HCT116 (cell line): ENCODE measurements around the gene WDR33. TPM values are rescaled to one million over a fixed set of nuclear protein-coding genes. Genes with fewer than 3 reads are reported as not detected.

Source experiments
- ATAC-seq: fragments of 200-7000 bp; cut with Tn5 transposase; 2 replicates; pipeline ENCODE4 v1.9.1; 2020; ENCODE audit warnings: mild to moderate bottlenecking, moderate library complexity
- BruUV-seq: library from RNA; stranded (reverse); fragments of 400-500 nt; replicated peaks from 2 replicates; lab custom pipeline; 2021; lab: Mats Ljungman, UMichigan
- CTCF ChIA-PET: fragments of 300-600 bp; sonication (Branson Sonifier 250); formaldehyde crosslinking; loops from one replicate; lab custom pipeline; 2021; ENCODE audit warnings: antibody characterized with exemption; lab: Charles Lee
- POLR2A ChIA-PET: fragments of 300-600, 350-600 bp; sonication (Branson Sonifier 250); formaldehyde crosslinking; loops from one replicate; lab custom pipeline; 2021; ENCODE audit warnings: antibody characterized with exemption; lab: Charles Lee
- RAD21 ChIA-PET, 2 experiments: fragments of 300-600 bp; sonication (Branson Sonifier 250); formaldehyde crosslinking; loops; one replicate each; lab custom pipeline; 2023; ENCODE audit warnings: low total read pairs in 2 of 2; ENCODE audit not compliant: uncharacterized antibody in 2 of 2, unreplicated experiment in 2 of 2, low non-redundant PET in 1 of 2; lab: Charles Lee
- DNase-seq: peaks from one replicate; pipeline ENCODE4 v3.0.0-alpha.2; 2010; ENCODE audit warnings: low read depth, low spot score
- H2AFZ ChIP-seq: fragments of 200-600 bp; shearing (Covaris generic), sonication (generic); 2 replicates; pipeline ENCODE4 v1.6.1; 2017; ENCODE audit warnings: low read depth, mixed run types, mixed read lengths, antibody characterized with exemption, low read length; ENCODE audit not compliant: poor library complexity, severe bottlenecking
- H3K27ac ChIP-seq: 2 replicates; pipeline ENCODE4 v1.5.1; 2012; ENCODE audit warnings: low read depth, low read length
- H3K27me3 ChIP-seq: fragments of 200-600 bp; sonication (generic); 2 replicates; pipeline ENCODE4 v1.6.1; 2016; ENCODE audit warnings: mixed run types, low read length, mixed read lengths; ENCODE audit not compliant: insufficient read depth
- H3K36me3 ChIP-seq, 2 experiments: fragments of 200-500 bp in 1 of 2; fragments of 200-600 bp in 1 of 2; sonication (Bioruptor generic) in 1 of 2; sonication (generic) in 1 of 2; 2 replicates each; pipeline versions ENCODE4 v1.5.1 to v1.6.1; 2014 to 2016; ENCODE audit warnings: low read length in 2 of 2, inconsistent platforms in 1 of 2, mixed read lengths in 1 of 2, mixed run types in 1 of 2; ENCODE audit not compliant: insufficient read depth in 2 of 2, control insufficient read depth in 1 of 2
- H3K4me1 ChIP-seq, 2 experiments: fragments of 200-600 bp in 1 of 2; sonication (generic) in 1 of 2; 2 replicates each; pipeline versions ENCODE4 v1.5.1 to v1.6.1; 2012 to 2017; ENCODE audit warnings: low read length in 2 of 2, inconsistent platforms in 1 of 2, mild to moderate bottlenecking in 1 of 2, mixed read lengths in 1 of 2, mixed run types in 1 of 2, moderate library complexity in 1 of 2; ENCODE audit not compliant: insufficient read depth in 2 of 2, control insufficient read depth in 1 of 2
- H3K4me2 ChIP-seq: fragments of 200-600 bp; sonication (generic); 2 replicates; pipeline ENCODE4 v1.6.1; 2017; ENCODE audit warnings: mixed run types, low read length, mixed read lengths
- H3K4me3 ChIP-seq, 2 experiments: fragments of 200-600 bp in 1 of 2; sonication (generic) in 1 of 2; replicated peaks in 1 of 2; 2 replicates each; pipeline ENCODE4 v1.5.1; 2011 to 2016; ENCODE audit warnings: low read length in 2 of 2, control low read depth in 1 of 2, low read depth in 1 of 2, mild to moderate bottlenecking in 1 of 2, mixed read lengths in 1 of 2, mixed run types in 1 of 2
- H3K79me2 ChIP-seq: fragments of 200-600 bp; sonication (generic); 2 replicates; pipeline ENCODE4 v1.6.1; 2017; ENCODE audit warnings: mild to moderate bottlenecking, mixed run types, low read length, moderate library complexity, mixed read lengths; ENCODE audit not compliant: insufficient read depth
- H3K9ac ChIP-seq: fragments of 200-600 bp; sonication (generic); 2 replicates; pipeline ENCODE4 v1.6.1; 2016; ENCODE audit warnings: low read length, mixed read lengths
- H3K9me2 ChIP-seq: fragments of 200-600 bp; sonication (generic), shearing (Covaris generic); 2 replicates; pipeline ENCODE4 v1.6.1; 2017; ENCODE audit warnings: mixed run types, mild to moderate bottlenecking, moderate library complexity; ENCODE audit not compliant: insufficient read depth
- H3K9me3 ChIP-seq, 2 experiments: fragments of 200-500 bp in 1 of 2; fragments of 200-600 bp in 1 of 2; sonication (Bioruptor generic) in 1 of 2; sonication (generic) in 1 of 2; 2 replicates each; pipeline ENCODE4 v1.6.1; 2014 to 2017; ENCODE audit warnings: low read length in 2 of 2, mixed read lengths in 2 of 2, inconsistent platforms in 1 of 2, low read depth in 1 of 2, mild to moderate bottlenecking in 1 of 2, mixed run types in 1 of 2, moderate library complexity in 1 of 2; ENCODE audit not compliant: control insufficient read depth in 1 of 2, insufficient read depth in 1 of 2
- H4K20me1 ChIP-seq: fragments of 200-600 bp; sonication (generic), shearing (Covaris generic); 2 replicates; pipeline ENCODE4 v1.6.1; 2017; ENCODE audit warnings: mixed run types, mild to moderate bottlenecking, moderate library complexity; ENCODE audit not compliant: insufficient read depth
- CBX3 ChIP-seq: IDR thresholded peaks from 2 replicates; pipeline ENCODE4 v1.6.1; 2012; ENCODE audit warnings: low read depth
- CEBPB ChIP-seq: IDR thresholded peaks from 2 replicates; pipeline ENCODE4 v1.6.1; 2012; ENCODE audit warnings: low read depth
- CTCF ChIP-seq, 3 experiments: fragments of 200-600 bp in 1 of 3; sonication (generic) in 1 of 3; IDR thresholded peaks in 2 of 3; conservative IDR thresholded peaks in 1 of 3; 2 replicates each; pipeline ENCODE4 v1.5.1; 2012 to 2017; ENCODE audit warnings: low read depth in 2 of 3, low read length in 2 of 3, antibody characterized with exemption in 1 of 3, borderline replicate concordance in 1 of 3, control low read depth in 1 of 3, mild to moderate bottlenecking in 1 of 3, mixed read lengths in 1 of 3, mixed run types in 1 of 3, moderate library complexity in 1 of 3; ENCODE audit not compliant: insufficient read depth in 1 of 3
- ELF1 ChIP-seq: IDR thresholded peaks from 2 replicates; pipeline ENCODE4 v1.6.1; 2012; ENCODE audit warnings: low read depth, borderline replicate concordance
- EZH2 ChIP-seq: fragments of 200-600 bp; sonication (generic); IDR thresholded peaks from 2 replicates; pipeline ENCODE4 v1.6.1; 2017; ENCODE audit warnings: antibody characterized with exemption, mixed run types
- EZH2phosphoT487 ChIP-seq: fragments of 200-600 bp; IDR thresholded peaks from 2 replicates; pipeline ENCODE4 v1.6.1; 2018; ENCODE audit warnings: antibody characterized with exemption, borderline replicate concordance
- MAX ChIP-seq: IDR thresholded peaks from 2 replicates; pipeline ENCODE4 v1.6.1; 2012
- POLR2AphosphoS5 ChIP-seq: IDR thresholded peaks from 2 replicates; pipeline ENCODE4 v1.6.1; 2011; ENCODE audit warnings: mild to moderate bottlenecking, low read depth, low read length, moderate library complexity
- RAD21 ChIP-seq: IDR thresholded peaks from 2 replicates; pipeline ENCODE4 v1.6.1; 2012; ENCODE audit warnings: low read depth, mild to moderate bottlenecking
- SIN3A ChIP-seq: IDR thresholded peaks from 2 replicates; pipeline ENCODE4 v1.6.1; 2012; ENCODE audit warnings: low read depth
- SP1 ChIP-seq: IDR thresholded peaks from 2 replicates; pipeline ENCODE4 v1.6.1; 2012; ENCODE audit warnings: low read depth
- SRF ChIP-seq: IDR thresholded peaks from 2 replicates; pipeline ENCODE4 v1.6.1; 2012; ENCODE audit warnings: low read depth
- TCF7L2 ChIP-seq: IDR thresholded peaks from 2 replicates; pipeline ENCODE4 v1.7.0; 2011; ENCODE audit warnings: borderline replicate concordance, inconsistent platforms; ENCODE audit not compliant: insufficient read depth, insufficient read length; ENCODE audit errors: extremely low read depth
- YY1 ChIP-seq: IDR thresholded peaks from 2 replicates; pipeline ENCODE4 v1.6.1; 2011; ENCODE audit warnings: low read length, low read depth, moderate library complexity, mild to moderate bottlenecking; ENCODE audit not compliant: insufficient replicate concordance; ENCODE audit errors: extremely low read depth
- ZBTB33 ChIP-seq: IDR thresholded peaks from 2 replicates; pipeline ENCODE4 v1.6.1; 2011; ENCODE audit warnings: mild to moderate bottlenecking, low read length, moderate library complexity; ENCODE audit not compliant: insufficient replicate concordance; ENCODE audit errors: extremely low read depth
- ZFX ChIP-seq: fragments of 450-650 bp; IDR thresholded peaks from 2 replicates; pipeline ENCODE4 v1.6.1; 2017
- ZNF274 ChIP-seq: fragments of 200-500 bp; sonication (Bioruptor generic); IDR thresholded peaks from 2 replicates; pipeline ENCODE4 v1.6.1; 2014; ENCODE audit warnings: mild to moderate bottlenecking, low read depth, low read length, inconsistent platforms
- intact Hi-C: fragments of 100-400 bp; cut with micrococcal nuclease; formaldehyde crosslinking; loops from 2 replicates; pipeline ENCODE4 v1.10.0; 2022
- total RNA-seq: library from RNA; stranded (reverse); gene quantifications from one replicate; pipeline ENCODE4 v1.2.1, GENCODE V29; 2021; ENCODE audit not compliant: unreplicated experiment

Gene WDR33
- total RNA-seq, 1 experiment from 2014 or later = 52.5 TPM

DNA sequence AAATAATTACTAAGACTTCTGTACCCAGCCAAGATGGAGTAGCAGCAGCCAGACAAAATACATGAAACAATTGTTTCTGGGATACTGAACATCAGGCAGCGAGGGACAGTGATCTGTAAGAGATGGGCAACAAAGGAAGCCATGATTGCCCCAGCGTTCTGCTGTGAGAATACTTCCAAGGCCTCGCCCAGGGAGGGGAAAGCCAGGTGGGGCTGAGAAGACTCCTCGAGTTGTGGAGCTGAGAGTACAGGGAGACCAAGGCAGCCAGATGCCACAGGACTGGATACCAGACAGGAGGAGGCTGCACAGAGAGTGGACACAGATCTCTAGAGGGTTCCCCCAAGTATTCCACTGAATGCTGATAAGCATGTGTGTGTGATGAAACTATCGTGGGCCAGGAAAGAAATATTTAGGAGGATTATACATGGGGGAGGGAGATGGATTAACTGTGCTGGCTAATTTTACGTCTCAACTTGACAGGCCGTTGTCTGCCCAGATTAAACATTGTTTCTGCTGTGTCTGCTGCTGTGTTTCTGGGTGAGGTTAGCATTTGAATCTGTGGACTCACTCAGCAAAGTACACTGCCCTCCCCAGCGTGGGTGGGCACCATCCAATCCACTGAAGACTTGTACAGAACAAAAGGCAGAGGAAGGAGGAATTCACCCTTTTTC, 125.4 kb downstream of the WDR33 start:
- Histone ChIP-seq H3K27me3 (no peaks in the 10 kb centered on the region), H3K9ac (no peak overlapping the region), H4K20me1 (no peaks in the 10 kb centered on the region), H3K4me3 (no peak overlapping the region), H3K4me2 (no peak overlapping the region), H2AFZ (no peak overlapping the region), H3K27ac (no peak overlapping the region), H3K9me3 (peaks cover 0 to 10% of the 10 kb centered on the region in 2 experiments; a peak in 2 of 4 replicates), H3K9me2 (no peaks in the 10 kb centered on the region), H3K79me2 (no peaks in the 10 kb centered on the region), H3K4me1 (no peaks in the 10 kb centered on the region), H3K36me3 (no peaks in the 10 kb centered on the region)
- no peak for ATAC-seq
- ChIA-PET RAD21 (no interaction called here), POLR2A (no interaction called here), CTCF (no interaction called here)
- intact Hi-C loops = no loop called here
- TF ChIP-seq RAD21 (no peak), CBX3 (no peak), CEBPB (no peak), YY1 (no peak), ZNF274 (no peak), EZH2phosphoT487 (no peak), ELF1 (no peak), POLR2AphosphoS5 (no peak), TCF7L2 (no peak)
- BruUV-seq = no TSS peak
- DNase-seq = no peak

- no peak overlapping the region for H2AFZ ChIP-seq
- intact Hi-C loops = no loop called here
- no peak for DNase-seq
- H3K27ac ChIP-seq = no peak overlapping the region
- H3K9me3 ChIP-seq = peaks cover 0 to 5% of the 10 kb centered on the region in 2 experiments; a peak in 1 of 4 replicates
- CTCF ChIA-PET = interaction anchor here (1.2 to 1.6 kb wide), 2 partner anchors 10 to 92 kb away, joined by 3 to 4 read pairs; no protein-coding TSS in a partner anchor
- H3K9ac ChIP-seq = no peak overlapping the region
- H4K20me1 ChIP-seq = no peaks in the 10 kb centered on the region
- RAD21 ChIA-PET = no interaction called here
- no peaks in the 10 kb centered on the region for H3K79me2 ChIP-seq
- no peaks in the 10 kb centered on the region for H3K9me2 ChIP-seq
- no peak overlapping the region for H3K4me3 ChIP-seq
- BruUV-seq = no TSS peak
- no peaks in the 10 kb centered on the region for H3K27me3 ChIP-seq
- H3K36me3 ChIP-seq = no peaks in the 10 kb centered on the region
- no peak overlapping the region for H3K4me2 ChIP-seq
- H3K4me1 ChIP-seq = no peaks in the 10 kb centered on the region
- POLR2A ChIA-PET = no interaction called here
- no peak for ATAC-seq
- TF ChIP-seq CBX3 (no peak), EZH2 (no peak), TCF7L2 (no peak), SP1 (no peak), SIN3A (no peak), MAX (no peak), POLR2AphosphoS5 (no peak), ELF1 (no peak), ZFX (no peak), ZBTB33 (no peak), CTCF (IDR thresholded peaks at IDR 0.05 in 2 of 3, conservative IDR thresholded peaks at IDR 0.05 in 1 of 3; ENCODE audit: borderline replicate concordance in 1 of 3, insufficient read depth in 1 of 3, low read depth in 2 of 3, low read length in 2 of 3) (no peak), SRF (no peak)
Observed at GRCh38 chr2:127683757-127684156, 127.2 kb downstream of the WDR33 start.
